ENCODE results near the gene ZIC1. TPM values are rescaled to one million over a fixed set of nuclear protein-coding genes. Genes with fewer than 3 reads are reported as not detected.

Gene ZIC1
- total RNA-seq, 4 donors from 2014 or later: 3.4 to 24.5 (median 3.5) TPM

DNA sequence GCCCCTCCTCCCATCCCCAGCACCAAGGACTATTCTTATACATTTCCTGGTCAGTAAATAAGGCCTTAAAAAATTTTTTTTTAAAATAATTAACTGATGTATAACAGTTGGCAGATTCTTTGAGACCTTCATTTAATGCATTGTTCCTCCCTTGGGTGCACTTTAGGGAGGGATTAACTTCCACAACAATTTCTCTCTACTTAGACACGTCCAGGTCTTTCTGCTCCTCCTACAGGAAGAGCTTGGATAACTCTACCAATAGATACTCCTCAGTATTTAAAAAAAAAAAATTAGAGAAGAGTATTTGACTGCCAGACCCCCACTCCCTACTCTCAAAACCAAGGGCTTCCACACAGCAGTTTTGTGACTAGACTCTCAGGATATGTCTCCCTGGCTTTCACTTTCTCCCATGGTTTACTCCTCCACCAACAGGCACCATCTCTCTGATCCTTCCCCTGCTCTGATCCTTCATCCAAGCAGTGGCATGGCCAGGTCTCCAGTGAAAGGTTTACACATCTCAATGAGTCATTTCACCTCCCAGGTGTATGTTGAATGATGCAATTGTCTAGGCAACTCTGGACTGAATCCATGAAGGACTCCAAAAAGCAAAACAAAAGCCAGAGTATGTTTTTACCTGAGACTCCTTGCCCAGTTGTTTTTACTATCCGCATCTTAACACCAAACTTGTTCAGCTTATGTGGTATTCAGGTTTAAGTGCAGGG is 10.2 kb upstream of the ZIC1 start:
- TF ChIP-seq, protein P1, sequence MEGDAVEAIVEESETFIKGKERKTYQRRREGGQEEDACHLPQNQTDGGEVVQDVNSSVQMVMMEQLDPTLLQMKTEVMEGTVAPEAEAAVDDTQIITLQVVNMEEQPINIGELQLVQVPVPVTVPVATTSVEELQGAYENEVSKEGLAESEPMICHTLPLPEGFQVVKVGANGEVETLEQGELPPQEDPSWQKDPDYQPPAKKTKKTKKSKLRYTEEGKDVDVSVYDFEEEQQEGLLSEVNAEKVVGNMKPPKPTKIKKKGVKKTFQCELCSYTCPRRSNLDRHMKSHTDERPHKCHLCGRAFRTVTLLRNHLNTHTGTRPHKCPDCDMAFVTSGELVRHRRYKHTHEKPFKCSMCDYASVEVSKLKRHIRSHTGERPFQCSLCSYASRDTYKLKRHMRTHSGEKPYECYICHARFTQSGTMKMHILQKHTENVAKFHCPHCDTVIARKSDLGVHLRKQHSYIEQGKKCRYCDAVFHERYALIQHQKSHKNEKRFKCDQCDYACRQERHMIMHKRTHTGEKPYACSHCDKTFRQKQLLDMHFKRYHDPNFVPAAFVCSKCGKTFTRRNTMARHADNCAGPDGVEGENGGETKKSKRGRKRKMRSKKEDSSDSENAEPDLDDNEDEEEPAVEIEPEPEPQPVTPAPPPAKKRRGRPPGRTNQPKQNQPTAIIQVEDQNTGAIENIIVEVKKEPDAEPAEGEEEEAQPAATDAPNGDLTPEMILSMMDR (IDR thresholded peaks at IDR 0.05; ENCODE audit: low read depth): no peak

DNA sequence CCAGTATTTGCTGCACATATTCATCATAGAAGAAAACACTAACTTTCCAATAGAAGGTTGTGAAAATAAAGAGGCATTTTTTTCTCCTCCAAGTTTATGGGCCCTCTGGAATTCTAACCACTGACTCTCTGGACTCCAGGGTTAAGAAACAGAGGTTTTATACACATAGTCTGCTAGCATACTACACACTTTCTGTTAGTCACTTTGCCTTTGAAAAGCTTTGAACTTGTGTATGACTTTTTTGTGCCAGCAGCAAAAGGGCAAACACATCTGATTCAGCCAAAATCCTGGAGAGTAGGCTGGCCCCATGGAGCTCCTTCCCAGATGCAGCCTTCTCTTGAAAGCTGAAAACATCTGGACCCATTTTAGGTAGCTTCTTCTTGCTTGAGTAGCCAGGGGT is 9.1 kb upstream of the ZIC1 start:
- TF ChIP-seq, protein P1 (IDR thresholded peaks at IDR 0.05; ENCODE audit: low read depth): no peak

DNA sequence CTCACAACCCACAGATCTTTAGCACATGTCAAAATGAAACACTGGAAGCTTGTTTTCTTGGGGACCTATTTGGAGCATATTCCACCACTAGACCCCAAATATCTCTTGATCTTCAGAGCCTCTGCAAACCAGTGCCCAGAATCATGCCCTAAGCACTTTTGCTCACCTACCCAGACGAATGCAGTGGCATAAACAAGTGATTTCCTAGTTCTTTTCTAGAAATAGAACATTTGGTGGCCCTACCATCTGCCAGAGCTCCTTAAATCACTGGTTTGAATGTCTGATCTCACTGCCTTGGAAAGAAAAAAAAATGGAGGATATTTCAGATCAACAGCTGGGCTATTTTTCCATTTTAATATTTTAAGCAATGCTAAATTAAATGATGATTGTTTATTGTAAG is 8.2 kb upstream of the ZIC1 start:
- TF ChIP-seq, protein P1 (IDR thresholded peaks at IDR 0.05; ENCODE audit: low read depth): no peak

DNA sequence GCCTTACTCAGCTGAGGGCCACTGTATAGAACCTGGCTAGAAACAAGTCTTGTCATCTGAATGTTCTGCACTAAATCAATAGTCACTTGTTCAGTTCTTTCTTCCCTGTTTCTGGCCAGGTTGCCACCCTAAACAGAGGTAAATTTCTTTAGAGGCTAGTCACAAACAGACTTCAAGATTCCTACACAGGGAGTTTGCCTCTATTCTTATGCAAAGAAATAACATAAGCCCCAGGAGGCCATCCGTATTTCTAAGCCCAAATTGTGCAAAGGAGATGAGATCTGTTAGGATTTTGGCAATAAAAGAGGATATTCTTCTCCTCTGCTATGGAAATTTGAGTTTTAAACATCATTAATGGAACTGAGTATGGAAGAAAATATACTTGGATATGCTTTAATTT is 7.7 kb upstream of the ZIC1 start:
- TF ChIP-seq, protein P1 (IDR thresholded peaks at IDR 0.05; ENCODE audit: low read depth): no peak

DNA sequence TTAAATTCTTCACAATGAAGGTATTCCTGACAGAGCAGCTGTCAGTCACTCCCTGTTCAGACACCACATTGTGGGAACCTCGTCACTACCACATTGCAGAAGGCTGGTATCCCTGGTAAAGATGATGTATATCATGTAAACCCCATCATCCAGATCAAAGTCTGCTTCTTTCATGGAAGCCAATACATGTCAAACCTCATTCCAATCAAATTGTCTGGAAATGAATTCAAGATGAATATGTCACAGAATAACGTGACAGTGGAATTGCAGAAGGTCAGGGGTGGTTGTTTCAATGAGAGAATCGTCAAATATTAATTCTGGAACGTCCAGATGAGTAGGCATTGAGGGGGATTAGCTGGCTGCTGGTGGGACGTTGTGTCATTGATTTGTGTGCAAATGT is 7.0 kb upstream of the ZIC1 start:
- TF ChIP-seq, protein P1 (IDR thresholded peaks at IDR 0.05; ENCODE audit: low read depth): no peak

DNA sequence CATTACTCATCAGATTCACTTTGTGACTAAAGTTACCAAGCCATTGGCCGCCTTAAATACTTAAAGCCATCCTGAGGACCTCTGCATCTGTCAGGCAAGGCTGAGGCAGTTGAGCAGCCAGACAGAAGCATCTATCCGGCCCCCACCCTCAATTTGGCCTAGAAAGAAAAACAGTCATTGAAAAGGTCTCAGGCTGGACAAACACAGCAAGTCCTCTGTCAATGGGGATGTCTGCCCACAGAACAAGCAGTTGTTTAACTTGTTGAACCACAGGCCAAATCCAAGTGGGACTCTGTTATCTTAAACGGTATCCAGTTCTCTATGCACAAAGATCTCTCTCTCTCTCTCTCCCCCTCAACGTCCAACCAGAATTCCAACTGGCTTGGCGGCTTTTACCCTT is 5.7 kb upstream of the ZIC1 start:
- TF ChIP-seq, protein P1 (IDR thresholded peaks at IDR 0.05; ENCODE audit: low read depth): no peak

DNA sequence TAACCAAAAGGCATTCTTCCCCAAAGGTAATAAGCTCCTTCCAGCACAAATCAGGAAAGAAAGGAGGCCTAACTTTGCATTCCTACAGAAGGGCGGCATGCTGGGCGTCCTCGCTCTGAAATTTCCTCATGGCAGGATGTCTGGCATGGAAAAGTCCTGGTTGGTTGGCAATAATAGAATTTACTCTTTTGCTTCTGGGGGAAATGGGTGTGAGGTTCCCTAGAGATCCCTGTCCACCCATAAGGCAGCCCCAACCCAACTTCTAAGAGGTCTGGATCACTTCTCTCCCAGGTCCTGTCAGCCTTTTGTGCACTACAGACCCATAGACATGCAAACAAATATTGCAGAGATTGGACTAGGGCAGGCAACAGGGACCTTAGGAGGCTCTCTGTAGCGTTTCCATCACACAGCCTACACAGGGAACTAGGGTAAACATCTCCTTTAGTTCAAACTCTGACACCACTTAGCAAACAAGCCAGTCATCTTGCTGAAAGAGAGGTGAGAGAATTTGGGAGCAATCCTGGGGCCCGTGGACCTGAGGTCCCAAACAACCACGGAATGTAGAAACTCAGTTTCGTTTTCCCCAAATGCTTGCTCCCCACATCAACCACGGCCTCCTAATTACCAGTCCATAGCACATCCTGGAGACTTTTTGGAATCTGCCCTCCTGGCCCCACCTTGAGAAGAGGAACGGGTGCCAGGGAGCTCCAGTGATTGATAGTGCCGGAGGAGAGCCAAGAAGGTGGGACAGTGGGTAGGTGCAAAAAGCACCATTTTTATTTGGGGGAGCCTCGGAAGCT is 5.0 kb upstream of the ZIC1 start:
- TF ChIP-seq, protein P1 (IDR thresholded peaks at IDR 0.05; ENCODE audit: low read depth): no peak
